ENCODE data around the gene HMOX2.

Gene HMOX2

DNA sequence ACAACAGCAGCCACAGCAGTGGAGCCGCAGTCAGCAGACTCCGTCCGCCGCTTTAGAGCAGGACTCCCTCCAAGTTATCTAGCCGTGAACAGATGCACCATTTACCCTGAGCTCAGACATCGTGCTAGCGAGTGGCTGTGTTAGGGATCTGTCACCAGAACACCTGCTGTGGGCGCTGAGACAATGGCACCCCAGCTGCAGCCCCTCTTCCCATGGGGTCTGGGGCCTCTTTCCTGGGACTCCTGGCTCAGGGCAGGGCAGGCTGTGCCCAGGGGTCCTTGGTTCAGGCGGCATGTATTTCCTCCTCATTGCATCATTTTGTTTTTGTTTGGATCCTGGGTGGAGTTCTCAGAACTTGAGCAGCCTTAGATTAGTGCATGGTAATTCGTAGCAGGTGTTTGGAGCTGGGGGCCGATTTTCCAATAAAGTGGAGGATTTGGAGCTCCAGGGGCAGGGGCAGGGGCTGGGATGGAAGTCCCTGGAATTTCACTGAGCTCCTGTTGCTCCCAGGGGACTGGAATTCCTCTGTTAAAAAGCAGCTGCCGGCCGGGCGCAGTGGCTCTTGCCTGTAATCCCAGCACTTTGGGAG, 25.2 kb upstream of the HMOX2 start:
- H3K36me3 ChIP-seq (ENCODE audit: control insufficient read depth, low read length): peaks cover 87% of the 10 kb centered on the region
- no peak for TF ChIP-seq EZH2phosphoT487 (IDR thresholded peaks at IDR 0.05; ENCODE audit: borderline replicate concordance, low read length)
- TF ChIP-seq, protein P1, sequence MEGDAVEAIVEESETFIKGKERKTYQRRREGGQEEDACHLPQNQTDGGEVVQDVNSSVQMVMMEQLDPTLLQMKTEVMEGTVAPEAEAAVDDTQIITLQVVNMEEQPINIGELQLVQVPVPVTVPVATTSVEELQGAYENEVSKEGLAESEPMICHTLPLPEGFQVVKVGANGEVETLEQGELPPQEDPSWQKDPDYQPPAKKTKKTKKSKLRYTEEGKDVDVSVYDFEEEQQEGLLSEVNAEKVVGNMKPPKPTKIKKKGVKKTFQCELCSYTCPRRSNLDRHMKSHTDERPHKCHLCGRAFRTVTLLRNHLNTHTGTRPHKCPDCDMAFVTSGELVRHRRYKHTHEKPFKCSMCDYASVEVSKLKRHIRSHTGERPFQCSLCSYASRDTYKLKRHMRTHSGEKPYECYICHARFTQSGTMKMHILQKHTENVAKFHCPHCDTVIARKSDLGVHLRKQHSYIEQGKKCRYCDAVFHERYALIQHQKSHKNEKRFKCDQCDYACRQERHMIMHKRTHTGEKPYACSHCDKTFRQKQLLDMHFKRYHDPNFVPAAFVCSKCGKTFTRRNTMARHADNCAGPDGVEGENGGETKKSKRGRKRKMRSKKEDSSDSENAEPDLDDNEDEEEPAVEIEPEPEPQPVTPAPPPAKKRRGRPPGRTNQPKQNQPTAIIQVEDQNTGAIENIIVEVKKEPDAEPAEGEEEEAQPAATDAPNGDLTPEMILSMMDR (IDR thresholded peaks at IDR 0.05; ENCODE audit: low read depth, low read length, poor library complexity, severe bottlenecking): no peak
- no peaks in the 10 kb centered on the region for H3K27me3 ChIP-seq (ENCODE audit: control insufficient read depth, low read length)
- no peaks in the 10 kb centered on the region for H3F3A ChIP-seq (ENCODE audit: control insufficient read depth, insufficient read depth)
- peaks cover 4% of the 10 kb centered on the region for H3K79me2 ChIP-seq (ENCODE audit: control insufficient read depth, low read length)
- no peaks in the 10 kb centered on the region for H3K9me2 ChIP-seq (replicated peaks; ENCODE audit: control insufficient read depth, low read length)
- no peak overlapping the region for H3K27ac ChIP-seq (ENCODE audit: low read depth, low read length)
- no peak overlapping the region for H3K4me3 ChIP-seq (ENCODE audit: low read length)
- no peaks in the 10 kb centered on the region for H3K9me3 ChIP-seq (ENCODE audit: control insufficient read depth, insufficient read depth, low read length)
- no peaks in the 10 kb centered on the region for H3K4me1 ChIP-seq (ENCODE audit: control insufficient read depth, low read length)
- no peak overlapping the region for H3K4me2 ChIP-seq (ENCODE audit: low read length)
- no peaks in the 10 kb centered on the region for H4K20me1 ChIP-seq (ENCODE audit: control insufficient read depth, insufficient read depth, low read depth, low read length)

DNA sequence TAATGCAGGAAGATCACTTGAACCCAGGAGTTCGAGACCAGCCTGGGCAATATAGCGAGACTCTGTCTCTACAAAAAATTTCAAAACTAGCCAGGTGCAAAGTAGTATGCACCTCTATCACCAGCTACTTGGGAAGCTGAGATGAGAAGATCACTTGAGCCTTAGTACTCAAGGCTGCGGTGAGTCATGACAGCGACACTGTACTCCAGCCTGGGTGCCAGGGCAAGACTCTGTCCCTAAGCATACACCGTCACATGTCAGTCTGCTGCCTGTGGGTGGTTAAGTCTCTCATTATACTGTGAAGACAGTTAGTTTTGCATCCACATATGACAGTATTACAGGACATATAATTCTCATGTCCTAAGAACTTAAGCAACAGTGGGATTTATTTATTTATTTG, 23.5 kb upstream of the HMOX2 start:
- H3K9me3 ChIP-seq (ENCODE audit: control insufficient read depth, insufficient read depth, low read length): no peaks in the 10 kb centered on the region
- no peaks in the 10 kb centered on the region for H3K9me2 ChIP-seq (replicated peaks; ENCODE audit: control insufficient read depth, low read length)
- H3K4me1 ChIP-seq (ENCODE audit: control insufficient read depth, low read length): no peaks in the 10 kb centered on the region
- H3K27ac ChIP-seq (ENCODE audit: low read depth, low read length): no peak overlapping the region
- H3K4me3 ChIP-seq (ENCODE audit: low read length): no peak overlapping the region
- TF ChIP-seq, protein P1 (IDR thresholded peaks at IDR 0.05; ENCODE audit: low read depth, low read length, poor library complexity, severe bottlenecking): no peak
- no peak for TF ChIP-seq EZH2phosphoT487 (IDR thresholded peaks at IDR 0.05; ENCODE audit: borderline replicate concordance, low read length)
- H3K79me2 ChIP-seq (ENCODE audit: control insufficient read depth, low read length): peaks cover 4% of the 10 kb centered on the region
- H3K4me2 ChIP-seq (ENCODE audit: low read length): no peak overlapping the region
- H3K27me3 ChIP-seq (ENCODE audit: control insufficient read depth, low read length): no peaks in the 10 kb centered on the region
- peaks cover 3% of the 10 kb centered on the region; the same call in 1 of the 2 replicates for H3F3A ChIP-seq (ENCODE audit: control insufficient read depth, insufficient read depth)
- peaks cover 89% of the 10 kb centered on the region for H3K36me3 ChIP-seq (ENCODE audit: control insufficient read depth, low read length)
- H4K20me1 ChIP-seq (ENCODE audit: control insufficient read depth, insufficient read depth, low read depth, low read length): no peaks in the 10 kb centered on the region

DNA sequence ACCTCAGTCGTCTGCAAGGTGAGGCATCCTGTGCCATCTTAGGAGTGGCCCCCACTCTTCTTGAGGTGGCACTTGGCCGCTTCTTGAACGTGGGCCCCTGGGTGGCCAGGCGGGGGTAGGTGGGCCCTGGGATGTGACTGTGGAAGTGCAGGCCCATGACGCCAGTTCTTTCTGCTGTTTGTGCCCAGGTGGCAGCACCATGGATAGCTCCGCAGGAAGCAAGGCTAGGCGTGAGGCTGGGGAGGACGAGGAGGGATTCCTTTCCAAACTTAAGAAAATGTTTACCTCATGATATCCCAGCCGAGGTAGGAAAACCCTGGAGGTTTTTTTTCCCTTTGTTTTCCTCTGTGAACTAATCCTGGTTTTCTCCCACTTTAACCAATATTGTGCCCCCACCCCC, 21.6 kb upstream of the HMOX2 start:
- Histone ChIP-seq H3K9me3 (ENCODE audit: control insufficient read depth, insufficient read depth, low read length) (no peaks in the 10 kb centered on the region), H4K20me1 (ENCODE audit: control insufficient read depth, insufficient read depth, low read depth, low read length) (no peaks in the 10 kb centered on the region), H3K79me2 (ENCODE audit: control insufficient read depth, low read length) (peaks cover 4% of the 10 kb centered on the region), H3K4me3 (ENCODE audit: low read length) (no peak overlapping the region), H3F3A (ENCODE audit: control insufficient read depth, insufficient read depth) (peaks cover 10% of the 10 kb centered on the region), H3K36me3 (ENCODE audit: control insufficient read depth, low read length) (peaks cover 88% of the 10 kb centered on the region), H3K27me3 (ENCODE audit: control insufficient read depth, low read length) (no peaks in the 10 kb centered on the region), H3K27ac (ENCODE audit: low read depth, low read length) (no peak overlapping the region), H3K4me2 (ENCODE audit: low read length) (no peak overlapping the region), H3K9me2 (replicated peaks; ENCODE audit: control insufficient read depth, low read length) (no peaks in the 10 kb centered on the region), H3K4me1 (ENCODE audit: control insufficient read depth, low read length) (no peaks in the 10 kb centered on the region)
- TF ChIP-seq, protein P1 (IDR thresholded peaks at IDR 0.05; ENCODE audit: low read depth, low read length, poor library complexity, severe bottlenecking): no peak
- TF ChIP-seq EZH2phosphoT487 (IDR thresholded peaks at IDR 0.05; ENCODE audit: borderline replicate concordance, low read length): no peak
